DND-41 (cell line): ENCODE measurements around the gene ADNP.

Experiments
- CTCF ChIP-seq: IDR thresholded peaks from 2 replicates; pipeline ENCODE4 v1.5.1; 2012; ENCODE audit warnings: borderline replicate concordance, low read length, moderate library complexity, mild to moderate bottlenecking; ENCODE audit not compliant: poor library complexity, severe bottlenecking; ENCODE audit errors: extremely low read depth
- EZH2 ChIP-seq: IDR thresholded peaks from 3 replicates; pipeline ENCODE4 v1.6.1; 2012; ENCODE audit warnings: borderline replicate concordance, low read depth, mild to moderate bottlenecking, moderate library complexity, low read length, inconsistent platforms; ENCODE audit not compliant: severe bottlenecking

DNA sequence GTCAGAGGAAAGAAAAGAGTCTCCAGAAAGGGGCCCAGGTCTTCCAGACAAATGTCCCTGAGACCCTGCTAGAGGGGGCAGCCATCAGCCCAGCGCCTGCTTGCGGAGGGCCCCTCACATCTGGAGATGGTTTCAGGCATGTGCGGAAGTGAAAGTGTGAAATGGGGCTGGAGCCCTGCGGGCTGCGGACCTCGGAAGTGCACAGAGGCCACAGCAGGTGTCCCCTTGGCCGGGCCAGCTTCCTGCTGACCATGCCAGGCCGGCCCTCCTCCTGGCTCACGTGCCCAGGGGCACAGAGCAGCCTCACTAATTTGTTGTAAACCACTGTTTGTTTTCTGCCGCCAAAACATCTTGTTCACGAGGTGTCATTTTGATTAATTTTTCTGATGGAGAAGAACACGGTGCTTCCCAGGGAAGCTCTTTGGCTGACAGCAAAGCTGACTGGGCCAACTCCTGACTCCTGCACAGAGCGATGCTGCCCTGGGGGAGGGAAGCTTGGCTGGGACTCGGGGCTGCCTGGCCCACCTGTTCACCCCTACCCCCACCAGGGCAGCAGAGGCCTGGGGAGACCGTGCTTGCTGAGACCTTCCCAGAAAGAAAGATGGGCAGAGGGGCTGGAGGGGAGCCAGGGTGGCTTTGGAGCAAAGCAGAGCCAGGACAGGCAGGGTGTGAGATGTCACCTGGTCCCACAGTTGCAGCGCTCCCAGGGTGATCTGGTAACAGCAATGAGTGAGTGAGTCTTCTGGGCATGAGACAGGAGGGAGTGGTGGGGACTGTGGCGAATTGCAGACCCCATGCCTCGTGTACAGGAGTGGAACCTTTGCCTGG, 82.2 kb downstream of the ADNP start:
- TF ChIP-seq CTCF (no peak), EZH2 (no peak)
